ENCODE measurements around the gene TNFRSF1A.

- no peak for TF ChIP-seq ZNF383 (CRISPR knock-in tag; IDR thresholded peaks at IDR 0.05; ENCODE audit: borderline replicate concordance)
- no peak for TF ChIP-seq HDAC1 (CRISPR knock-in tag; IDR thresholded peaks at IDR 0.05)
Measured at GRCh38 chr12:6337958-6338433, 3.9 kb downstream of the TNFRSF1A start.
